Liver (tissue), 3 donors: ENCODE results near the gene RPS3.
"Not testable (repeated sequence)": the region's sequence is repeated elsewhere in the genome, so short reads cannot be mapped to it uniquely, and the experiment has no call there.

Source experiments
- GABPA ChIP-seq, 2 donors: IDR thresholded peaks in 1 of 2; conservative IDR thresholded peaks in 1 of 2; 2 replicates each; pipeline ENCODE4 v1.6.1; 2016; ENCODE audit warnings: antibody characterized with exemption in 2 of 2, mild to moderate bottlenecking in 1 of 2, moderate library complexity in 1 of 2
- JUND ChIP-seq, 2 donors: IDR thresholded peaks; 2 replicates each; pipeline ENCODE4 v1.6.1; 2016; ENCODE audit warnings: antibody characterized with exemption in 2 of 2
- RAD21 ChIP-seq, 2 donors: IDR thresholded peaks; 2 replicates each; pipeline ENCODE4 v1.6.1; 2016; ENCODE audit warnings: antibody characterized with exemption in 2 of 2, mild to moderate bottlenecking in 2 of 2
- RXRA ChIP-seq, 2 donors: IDR thresholded peaks; 2 replicates each; pipeline ENCODE4 v1.6.1; 2017 to 2018; ENCODE audit warnings: antibody characterized with exemption in 2 of 2, mild to moderate bottlenecking in 1 of 2
- SP1 ChIP-seq: IDR thresholded peaks from 2 replicates; pipeline ENCODE4 v1.6.1; 2018; ENCODE audit warnings: antibody characterized with exemption, mild to moderate bottlenecking
- TAF1 ChIP-seq: conservative IDR thresholded peaks from 2 replicates; pipeline ENCODE4 v1.6.1; 2016; ENCODE audit warnings: antibody characterized with exemption, mild to moderate bottlenecking
- YY1 ChIP-seq: IDR thresholded peaks from 2 replicates; pipeline ENCODE4 v1.6.1; 2016; ENCODE audit warnings: antibody characterized with exemption, mild to moderate bottlenecking
- TF ChIP-seq, protein P1 (sequence below): fragments of 150-350 bp; IDR thresholded peaks from 2 replicates; pipeline ENCODE4 v1.5.1; 2017; ENCODE audit warnings: improper control_type of control experiment, low read depth, low read length; ENCODE audit not compliant: missing input control
- TF ChIP-seq, protein P2 (sequence below): IDR thresholded peaks from 2 replicates; pipeline ENCODE4 v1.6.1; 2016; ENCODE audit warnings: antibody characterized with exemption, mild to moderate bottlenecking
- TF ChIP-seq, protein P3 (sequence below): IDR thresholded peaks from 2 replicates; pipeline ENCODE4 v1.6.1; 2016; ENCODE audit warnings: antibody characterized with exemption
- donor health status: healthy.
- donor health status: healthy.

DNA sequence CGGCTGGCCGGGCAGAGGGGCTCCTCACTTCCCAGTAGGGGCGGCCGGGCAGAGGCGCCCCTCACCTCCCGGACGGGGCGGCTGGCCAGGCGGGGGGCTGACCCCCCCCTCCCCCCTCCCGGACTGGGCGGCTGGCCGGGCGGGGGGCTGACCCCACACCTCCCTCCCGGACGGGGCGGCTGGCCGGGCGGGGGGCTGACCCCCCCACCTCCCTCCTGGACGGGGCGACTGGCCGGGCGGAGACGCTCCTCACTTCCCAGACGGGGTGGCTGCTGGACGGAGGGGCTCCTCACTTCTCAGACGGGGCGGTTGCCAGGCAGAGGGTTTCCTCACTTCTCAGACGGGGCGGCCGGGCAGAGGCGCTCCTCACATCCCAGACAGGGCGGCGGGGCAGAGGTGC, 10.7 kb downstream of the RPS3 start:
- TF ChIP-seq, protein P1, sequence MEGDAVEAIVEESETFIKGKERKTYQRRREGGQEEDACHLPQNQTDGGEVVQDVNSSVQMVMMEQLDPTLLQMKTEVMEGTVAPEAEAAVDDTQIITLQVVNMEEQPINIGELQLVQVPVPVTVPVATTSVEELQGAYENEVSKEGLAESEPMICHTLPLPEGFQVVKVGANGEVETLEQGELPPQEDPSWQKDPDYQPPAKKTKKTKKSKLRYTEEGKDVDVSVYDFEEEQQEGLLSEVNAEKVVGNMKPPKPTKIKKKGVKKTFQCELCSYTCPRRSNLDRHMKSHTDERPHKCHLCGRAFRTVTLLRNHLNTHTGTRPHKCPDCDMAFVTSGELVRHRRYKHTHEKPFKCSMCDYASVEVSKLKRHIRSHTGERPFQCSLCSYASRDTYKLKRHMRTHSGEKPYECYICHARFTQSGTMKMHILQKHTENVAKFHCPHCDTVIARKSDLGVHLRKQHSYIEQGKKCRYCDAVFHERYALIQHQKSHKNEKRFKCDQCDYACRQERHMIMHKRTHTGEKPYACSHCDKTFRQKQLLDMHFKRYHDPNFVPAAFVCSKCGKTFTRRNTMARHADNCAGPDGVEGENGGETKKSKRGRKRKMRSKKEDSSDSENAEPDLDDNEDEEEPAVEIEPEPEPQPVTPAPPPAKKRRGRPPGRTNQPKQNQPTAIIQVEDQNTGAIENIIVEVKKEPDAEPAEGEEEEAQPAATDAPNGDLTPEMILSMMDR = not testable (repeated sequence)
- TF ChIP-seq, protein P2, sequence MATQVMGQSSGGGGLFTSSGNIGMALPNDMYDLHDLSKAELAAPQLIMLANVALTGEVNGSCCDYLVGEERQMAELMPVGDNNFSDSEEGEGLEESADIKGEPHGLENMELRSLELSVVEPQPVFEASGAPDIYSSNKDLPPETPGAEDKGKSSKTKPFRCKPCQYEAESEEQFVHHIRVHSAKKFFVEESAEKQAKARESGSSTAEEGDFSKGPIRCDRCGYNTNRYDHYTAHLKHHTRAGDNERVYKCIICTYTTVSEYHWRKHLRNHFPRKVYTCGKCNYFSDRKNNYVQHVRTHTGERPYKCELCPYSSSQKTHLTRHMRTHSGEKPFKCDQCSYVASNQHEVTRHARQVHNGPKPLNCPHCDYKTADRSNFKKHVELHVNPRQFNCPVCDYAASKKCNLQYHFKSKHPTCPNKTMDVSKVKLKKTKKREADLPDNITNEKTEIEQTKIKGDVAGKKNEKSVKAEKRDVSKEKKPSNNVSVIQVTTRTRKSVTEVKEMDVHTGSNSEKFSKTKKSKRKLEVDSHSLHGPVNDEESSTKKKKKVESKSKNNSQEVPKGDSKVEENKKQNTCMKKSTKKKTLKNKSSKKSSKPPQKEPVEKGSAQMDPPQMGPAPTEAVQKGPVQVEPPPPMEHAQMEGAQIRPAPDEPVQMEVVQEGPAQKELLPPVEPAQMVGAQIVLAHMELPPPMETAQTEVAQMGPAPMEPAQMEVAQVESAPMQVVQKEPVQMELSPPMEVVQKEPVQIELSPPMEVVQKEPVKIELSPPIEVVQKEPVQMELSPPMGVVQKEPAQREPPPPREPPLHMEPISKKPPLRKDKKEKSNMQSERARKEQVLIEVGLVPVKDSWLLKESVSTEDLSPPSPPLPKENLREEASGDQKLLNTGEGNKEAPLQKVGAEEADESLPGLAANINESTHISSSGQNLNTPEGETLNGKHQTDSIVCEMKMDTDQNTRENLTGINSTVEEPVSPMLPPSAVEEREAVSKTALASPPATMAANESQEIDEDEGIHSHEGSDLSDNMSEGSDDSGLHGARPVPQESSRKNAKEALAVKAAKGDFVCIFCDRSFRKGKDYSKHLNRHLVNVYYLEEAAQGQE = not testable (repeated sequence)
- not testable (repeated sequence) for TF ChIP-seq RXRA (IDR thresholded peaks at IDR 0.05); TAF1; RAD21 (IDR thresholded peaks at IDR 0.05); GABPA (IDR thresholded peaks at IDR 0.05 in 1 of 2, conservative IDR thresholded peaks at IDR 0.05 in 1 of 2); YY1; SP1; JUND (IDR thresholded peaks at IDR 0.05)
- TF ChIP-seq, protein P3, sequence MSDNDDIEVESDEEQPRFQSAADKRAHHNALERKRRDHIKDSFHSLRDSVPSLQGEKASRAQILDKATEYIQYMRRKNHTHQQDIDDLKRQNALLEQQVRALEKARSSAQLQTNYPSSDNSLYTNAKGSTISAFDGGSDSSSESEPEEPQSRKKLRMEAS = not testable (repeated sequence)
